Body of pancreas (tissue), 4 donors: ENCODE measurements around the gene SLC22A4.

Experiments used
- POLR2A ChIP-seq, 3 donors: fragments of 450-650 bp; IDR thresholded peaks; one replicate each; pipeline ENCODE4 v1.6.1; 2016; ENCODE audit warnings: antibody characterized with exemption in 3 of 3, mild to moderate bottlenecking in 2 of 3
- TF ChIP-seq, protein P1 (sequence below), 7 experiments: fragments of 450-650 bp in 4 of 7; fragments of 200-600 bp in 3 of 7; sonication (generic) in 3 of 7; IDR thresholded peaks; one replicate each; pipeline ENCODE4 v1.5.1; 2016 to 2019; ENCODE audit warnings: antibody characterized with exemption in 7 of 7

DNA sequence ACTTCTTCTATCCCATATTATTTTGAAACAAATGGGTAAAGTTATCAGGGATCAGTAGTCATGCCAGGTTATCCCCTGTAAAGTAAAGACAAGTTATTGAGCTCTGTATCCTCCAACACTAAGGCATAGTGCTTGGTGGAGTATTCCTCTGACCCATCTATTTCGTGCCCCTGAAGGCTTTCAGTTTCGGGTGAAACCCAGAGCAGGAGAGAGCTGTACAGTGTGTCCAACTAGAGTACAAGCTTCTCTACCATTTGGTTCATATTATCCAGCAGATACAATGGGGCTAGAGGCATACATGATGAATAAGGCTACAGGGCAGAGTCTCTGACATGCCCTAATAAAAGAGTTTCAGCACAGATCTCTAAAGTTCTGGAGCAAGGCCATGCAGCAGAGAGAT lies 3.2 kb upstream of the SLC22A4 start:
- TF ChIP-seq, protein P1, sequence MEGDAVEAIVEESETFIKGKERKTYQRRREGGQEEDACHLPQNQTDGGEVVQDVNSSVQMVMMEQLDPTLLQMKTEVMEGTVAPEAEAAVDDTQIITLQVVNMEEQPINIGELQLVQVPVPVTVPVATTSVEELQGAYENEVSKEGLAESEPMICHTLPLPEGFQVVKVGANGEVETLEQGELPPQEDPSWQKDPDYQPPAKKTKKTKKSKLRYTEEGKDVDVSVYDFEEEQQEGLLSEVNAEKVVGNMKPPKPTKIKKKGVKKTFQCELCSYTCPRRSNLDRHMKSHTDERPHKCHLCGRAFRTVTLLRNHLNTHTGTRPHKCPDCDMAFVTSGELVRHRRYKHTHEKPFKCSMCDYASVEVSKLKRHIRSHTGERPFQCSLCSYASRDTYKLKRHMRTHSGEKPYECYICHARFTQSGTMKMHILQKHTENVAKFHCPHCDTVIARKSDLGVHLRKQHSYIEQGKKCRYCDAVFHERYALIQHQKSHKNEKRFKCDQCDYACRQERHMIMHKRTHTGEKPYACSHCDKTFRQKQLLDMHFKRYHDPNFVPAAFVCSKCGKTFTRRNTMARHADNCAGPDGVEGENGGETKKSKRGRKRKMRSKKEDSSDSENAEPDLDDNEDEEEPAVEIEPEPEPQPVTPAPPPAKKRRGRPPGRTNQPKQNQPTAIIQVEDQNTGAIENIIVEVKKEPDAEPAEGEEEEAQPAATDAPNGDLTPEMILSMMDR (IDR thresholded peaks at IDR 0.05), result no peak
- no peak for TF ChIP-seq POLR2A (IDR thresholded peaks at IDR 0.05)
